ENCODE results near the gene CEP63.
"Not testable (repeated sequence)": the region's sequence is repeated elsewhere in the genome, so short reads cannot be mapped to it uniquely, and the experiment has no call there.

CEP63 gene

DNA sequence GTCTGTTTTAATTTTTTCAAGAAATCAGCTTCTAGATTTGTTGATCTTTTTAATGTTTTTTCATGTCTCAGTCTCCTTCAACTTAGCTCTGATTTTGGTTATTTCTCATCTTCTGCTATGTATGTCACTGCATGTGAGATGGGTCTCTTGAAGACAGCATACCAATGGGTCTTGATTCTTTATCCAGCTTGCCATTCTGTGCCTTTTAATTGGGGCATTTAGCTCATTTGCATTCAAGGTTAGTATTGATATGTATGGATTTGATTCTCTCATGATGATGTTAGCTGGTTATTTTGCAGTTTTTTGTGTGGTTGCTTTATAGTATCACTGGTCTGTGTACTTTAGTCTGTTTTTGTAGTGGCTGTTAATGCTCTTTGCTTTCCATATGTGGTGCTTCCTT is 39.4 kb downstream of the CEP63 start:
- DNase-seq = no peak
- no peak for ATAC-seq
- H3K27me3 Mint-ChIP-seq = no peaks in the 10 kb centered on the region
- H3K27ac Mint-ChIP-seq = no peak overlapping the region
- H3K4me1 Mint-ChIP-seq = peaks cover 20% of the 10 kb centered on the region
- peaks cover 48 to 57% of the 10 kb centered on the region in 2 donors for H3K9me3 Mint-ChIP-seq
- no peak overlapping the region for H3K4me3 Mint-ChIP-seq

DNA sequence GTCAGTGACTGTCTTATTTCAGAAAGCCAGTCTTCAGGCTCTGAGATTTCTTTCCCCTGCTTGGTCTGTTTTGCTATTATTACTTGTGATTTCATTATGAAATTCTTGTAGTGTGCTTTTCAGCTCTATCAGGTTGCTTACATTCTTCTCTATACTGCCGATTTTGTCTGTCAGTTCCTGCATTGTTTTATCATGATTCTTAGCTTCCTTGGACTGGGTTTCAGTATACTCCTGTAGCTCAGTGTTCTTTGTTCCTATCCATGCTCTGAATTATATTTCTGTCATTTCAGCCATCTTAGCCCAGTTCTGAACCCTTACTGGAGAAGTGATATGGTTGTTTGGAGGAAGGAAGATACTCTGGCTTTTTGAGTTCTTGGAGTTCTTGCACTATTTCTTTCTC is 40.5 kb downstream of the CEP63 start:
- H3K4me1 Mint-ChIP-seq = peaks cover 20% of the 10 kb centered on the region
- H3K9me3 Mint-ChIP-seq = peaks cover 48 to 54% of the 10 kb centered on the region in 2 donors
- H3K27me3 Mint-ChIP-seq = no peaks in the 10 kb centered on the region
- DNase-seq (no peak), ATAC-seq (no peak)
- H3K4me3 Mint-ChIP-seq = no peak overlapping the region
- no peak overlapping the region for H3K27ac Mint-ChIP-seq

DNA sequence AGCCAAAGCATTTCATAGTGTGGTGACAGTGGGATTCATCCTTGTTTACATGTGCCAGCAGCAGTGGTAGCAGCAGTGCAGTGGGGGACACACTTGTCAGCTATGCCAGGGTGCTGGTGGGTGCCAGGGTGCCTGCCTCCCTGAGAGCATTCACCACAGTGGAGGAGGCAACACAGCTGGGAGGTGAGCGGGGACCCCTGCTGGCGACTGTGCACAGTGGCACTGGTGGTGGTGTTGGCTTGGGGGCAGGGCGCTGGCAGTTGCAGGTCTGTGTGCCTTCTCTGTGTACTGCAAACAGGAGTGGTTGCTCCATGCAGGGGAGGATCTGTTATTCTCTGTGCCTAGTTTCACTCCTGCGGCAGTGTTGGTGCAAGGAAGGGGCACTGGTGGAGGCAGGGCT is 41.2 kb downstream of the CEP63 start:
- peaks cover 44 to 50% of the 10 kb centered on the region in 2 donors for H3K9me3 Mint-ChIP-seq

DNA sequence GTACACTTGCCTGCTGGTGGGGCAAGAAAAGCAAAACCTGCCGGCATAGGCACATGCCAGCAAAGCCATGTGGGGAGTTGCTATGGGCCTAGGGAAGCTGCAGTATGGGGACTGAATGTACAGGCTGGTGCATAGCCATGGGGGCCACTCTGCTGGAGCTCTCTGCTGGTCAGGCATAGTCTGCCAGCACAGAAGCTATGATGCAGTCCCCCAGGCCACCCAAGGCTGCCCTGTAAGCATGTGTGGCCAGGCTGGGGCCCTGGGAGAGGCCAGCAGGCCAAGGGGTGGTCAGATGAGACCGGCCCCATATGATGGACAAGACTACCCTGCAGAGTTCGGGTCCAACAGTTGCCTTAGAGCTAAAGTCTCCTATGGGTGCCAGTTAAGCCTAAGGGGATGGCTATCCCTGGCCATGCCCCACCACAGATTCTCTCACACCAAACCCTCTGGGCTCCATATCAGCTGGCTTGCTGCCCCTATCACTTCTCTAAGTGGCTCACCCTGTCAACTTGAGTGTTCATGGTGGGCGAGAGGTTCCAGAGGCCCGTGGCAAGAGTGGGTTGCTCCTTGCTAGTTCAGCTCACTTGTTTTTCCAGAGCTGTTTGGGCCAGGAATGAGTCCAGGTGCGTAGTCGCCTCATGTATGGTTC is 41.8 kb downstream of the CEP63 start:
- Mint-ChIP-seq H3K27ac (no peak overlapping the region), H3K9me3 (peaks cover 38 to 44% of the 10 kb centered on the region in 2 donors), H3K4me3 (no peak overlapping the region), H3K27me3 (no peaks in the 10 kb centered on the region), H3K4me1 (peaks cover 20% of the 10 kb centered on the region)
- no peak for DNase-seq
- ATAC-seq = no peak

More for the DNA sequence above, 41.2 kb downstream of the CEP63 start:
- Mint-ChIP-seq H3K27me3 (no peaks in the 10 kb centered on the region), H3K27ac (peak overlapping the region in 1 of 2 donors; percentile 25), H3K4me3 (no peak overlapping the region), H3K4me1 (peaks cover 20% of the 10 kb centered on the region)
- ATAC-seq (peak; percentile 67), DNase-seq (no peak)

DNA sequence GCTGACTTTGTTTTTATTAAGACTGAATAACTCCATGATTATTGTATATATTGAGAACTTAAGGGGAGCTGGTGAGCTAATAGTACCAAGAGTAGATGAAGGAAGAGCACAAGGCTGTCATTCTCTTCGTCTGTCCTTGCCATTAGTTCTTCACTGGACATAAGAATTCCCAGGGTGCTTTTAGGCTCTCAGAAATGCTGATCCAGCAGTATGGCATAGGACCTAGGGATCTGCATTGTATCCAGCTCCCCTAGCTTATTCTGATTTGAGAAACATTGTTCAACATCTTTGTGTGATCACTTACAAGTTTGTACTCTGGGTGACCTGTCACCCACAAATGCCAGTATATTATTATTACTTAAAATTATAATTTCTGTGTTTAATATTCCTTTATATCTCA is 47.6 kb downstream of the CEP63 start:
- H3K9me3 Mint-ChIP-seq = no peaks in the 10 kb centered on the region
- ATAC-seq (no peak), DNase-seq (no peak)
- peaks cover 2% of the 10 kb centered on the region for H3K4me1 Mint-ChIP-seq
- no peak overlapping the region for H3K4me3 Mint-ChIP-seq
- no peak overlapping the region for H3K27ac Mint-ChIP-seq
- no peaks in the 10 kb centered on the region for H3K27me3 Mint-ChIP-seq

DNA sequence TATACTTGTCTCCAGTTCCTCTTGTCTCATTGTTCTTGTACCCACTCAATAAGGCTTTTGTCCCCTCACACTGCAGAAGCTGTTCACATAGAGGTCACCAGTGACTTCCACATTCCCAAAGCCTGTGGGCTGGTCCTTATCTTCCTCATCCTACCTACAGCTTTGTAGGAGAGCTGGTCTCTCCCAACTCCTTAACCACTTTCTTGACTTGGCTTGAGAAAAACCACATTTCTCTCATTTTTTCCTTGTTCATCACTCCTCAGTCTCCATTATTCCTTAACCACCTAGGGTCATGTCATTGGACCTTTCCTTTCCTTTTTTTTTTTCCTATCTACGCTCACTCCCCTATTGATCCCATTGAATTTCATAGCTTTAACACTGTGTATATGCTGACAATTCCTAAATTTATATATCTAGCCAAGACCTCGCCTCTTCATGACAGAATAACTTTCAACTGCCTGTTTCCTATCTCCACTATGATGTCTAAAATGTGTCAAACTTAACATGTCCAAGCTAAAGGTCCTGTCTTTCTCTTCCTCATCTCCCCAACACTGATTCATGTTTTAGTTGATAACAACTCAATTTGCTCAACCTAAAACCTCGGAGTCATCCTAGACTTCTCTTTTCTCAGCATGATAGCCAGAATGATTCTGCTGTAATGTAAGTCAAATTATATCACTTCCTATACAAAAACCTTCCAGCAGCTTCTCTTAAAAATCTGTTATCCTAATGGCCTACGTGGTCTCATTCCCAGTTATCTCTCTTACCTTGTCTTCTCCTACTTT is 49.5 kb downstream of the CEP63 start:
- ATAC-seq (no peak), DNase-seq (no peak)
- no peaks in the 10 kb centered on the region for H3K9me3 Mint-ChIP-seq
- H3K4me3 Mint-ChIP-seq = no peak overlapping the region
- H3K4me1 Mint-ChIP-seq = no peaks in the 10 kb centered on the region
- no peaks in the 10 kb centered on the region for H3K27me3 Mint-ChIP-seq
- H3K27ac Mint-ChIP-seq = no peak overlapping the region

DNA sequence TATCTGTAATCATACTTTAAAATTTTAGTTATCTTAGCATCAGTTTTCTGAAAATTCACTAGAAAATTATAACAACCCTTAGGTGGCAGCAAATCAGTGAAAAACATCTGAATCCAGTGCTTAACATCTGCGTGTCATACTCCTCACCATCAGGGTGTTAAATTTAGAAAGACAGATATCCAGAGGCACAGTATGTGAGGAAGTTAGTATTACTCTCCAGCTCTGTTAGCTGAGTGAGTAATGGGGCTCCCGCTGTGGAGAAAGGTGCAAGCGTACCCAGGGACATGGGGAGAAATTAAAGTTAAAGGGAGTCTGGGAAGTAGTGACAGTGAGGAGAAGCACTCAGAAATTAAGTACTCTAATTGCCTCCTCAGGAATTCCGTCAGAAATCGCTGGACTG is 50.9 kb downstream of the CEP63 start:
- Mint-ChIP-seq H3K9me3 (no peaks in the 10 kb centered on the region), H3K27me3 (no peaks in the 10 kb centered on the region), H3K4me3 (no peak overlapping the region), H3K27ac (no peak overlapping the region), H3K4me1 (no peaks in the 10 kb centered on the region)
- ATAC-seq (no peak), DNase-seq (no peak)

DNA sequence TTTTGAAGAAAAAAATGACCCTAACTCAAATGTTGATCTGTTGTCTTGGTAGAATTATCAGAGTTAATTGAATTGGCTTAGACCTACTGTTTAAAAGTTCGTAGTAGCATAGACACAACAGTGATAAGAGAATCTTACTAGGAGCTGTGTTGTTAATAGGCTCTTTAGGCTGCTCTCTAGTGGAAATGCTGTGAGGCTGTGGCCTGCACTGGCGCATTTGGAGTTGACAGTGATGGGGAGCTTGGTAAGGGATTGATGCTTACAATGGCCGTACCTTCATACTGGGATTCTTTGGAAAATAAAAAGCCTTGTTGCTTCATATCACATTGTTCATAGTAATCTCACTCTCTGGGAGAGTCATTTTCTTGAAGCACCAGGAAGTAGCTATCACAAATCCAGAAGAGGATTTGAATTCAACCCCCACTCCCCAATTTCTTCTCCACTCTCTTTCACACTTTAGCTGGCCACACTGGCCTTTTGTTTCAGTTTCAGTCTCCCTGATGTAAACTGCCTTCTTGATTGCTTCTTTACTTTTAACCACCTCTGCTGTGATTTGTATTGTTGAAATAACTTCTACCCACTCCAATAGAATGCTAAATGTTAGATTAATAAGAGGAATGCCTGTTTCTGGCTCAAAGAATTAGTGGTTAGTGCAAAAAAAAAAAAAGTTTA is 56.6 kb downstream of the CEP63 start:
- DNase-seq = no peak
- Mint-ChIP-seq H3K4me1 (peaks cover 12% of the 10 kb centered on the region), H3K4me3 (no peak overlapping the region), H3K9me3 (no peaks in the 10 kb centered on the region), H3K27me3 (no peaks in the 10 kb centered on the region), H3K27ac (no peak overlapping the region)
- ATAC-seq = no peak

DNA sequence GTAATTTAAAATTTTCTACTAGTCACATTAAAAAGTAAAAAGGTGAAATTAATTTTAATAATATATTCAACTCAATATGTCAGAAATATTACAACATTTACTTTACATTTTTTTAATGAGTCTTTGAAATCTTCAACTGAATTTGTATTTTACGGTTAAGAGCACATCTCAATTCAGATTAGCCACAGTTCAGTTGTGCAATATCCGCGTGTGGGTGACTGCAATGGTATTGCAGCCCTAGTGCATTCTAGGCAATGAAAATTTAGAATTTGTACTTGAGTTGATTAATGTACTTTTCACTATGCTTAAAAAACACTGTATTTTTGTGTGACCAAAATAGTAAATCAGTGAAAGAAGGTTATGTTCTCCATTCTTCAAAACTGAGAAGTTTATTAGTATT is 57.3 kb downstream of the CEP63 start:
- H3K4me3 Mint-ChIP-seq = no peak overlapping the region
- ATAC-seq = no peak
- H3K4me1 Mint-ChIP-seq = peaks cover 12% of the 10 kb centered on the region
- no peaks in the 10 kb centered on the region for H3K27me3 Mint-ChIP-seq
- H3K27ac Mint-ChIP-seq = no peak overlapping the region
- no peak for DNase-seq
- no peaks in the 10 kb centered on the region for H3K9me3 Mint-ChIP-seq

DNA sequence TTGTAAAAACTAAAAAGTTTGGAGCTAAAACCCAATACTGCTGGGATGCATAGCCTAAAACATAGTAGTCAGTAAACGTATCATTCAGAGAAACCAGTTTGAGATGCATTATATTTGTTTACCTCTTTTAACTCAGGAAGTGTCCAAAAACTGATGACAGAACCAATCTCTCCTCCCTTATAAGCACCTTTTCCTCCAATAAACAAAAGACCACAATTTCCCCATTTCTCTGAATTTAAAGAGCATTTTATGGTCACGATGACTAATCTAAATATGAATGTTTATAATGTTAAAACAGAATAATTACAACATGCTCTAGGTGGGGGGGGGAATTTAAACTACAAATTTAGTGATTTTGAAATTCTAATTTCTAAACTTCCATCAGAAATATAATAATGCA is 58.5 kb downstream of the CEP63 start:
- Mint-ChIP-seq H3K4me3 (no peak overlapping the region), H3K27ac (no peak overlapping the region), H3K27me3 (no peaks in the 10 kb centered on the region), H3K4me1 (peaks cover 12% of the 10 kb centered on the region), H3K9me3 (no peaks in the 10 kb centered on the region)
- ATAC-seq = no peak
- DNase-seq = no peak

DNA sequence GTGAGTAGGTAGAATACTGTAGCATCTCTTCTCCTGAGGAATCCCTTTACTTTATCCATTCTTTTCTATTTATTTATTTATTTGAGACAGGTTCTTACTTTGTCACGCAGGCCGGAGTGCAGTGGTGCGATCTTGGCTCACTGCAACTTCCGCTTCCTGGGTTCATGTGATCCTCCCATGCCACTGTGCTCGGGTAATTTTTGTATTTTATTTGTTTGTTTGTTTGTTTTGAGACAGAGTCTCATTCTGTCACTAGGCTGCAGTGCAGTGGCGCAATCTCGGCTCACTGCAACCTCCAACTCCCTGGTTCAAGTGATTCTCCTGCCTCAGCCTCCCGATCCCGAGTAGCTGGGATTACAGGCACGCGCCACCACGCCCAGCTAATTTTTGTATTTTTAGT is 58.9 kb downstream of the CEP63 start:
- not testable (repeated sequence) for H3K27me3 Mint-ChIP-seq, H3K9me3 Mint-ChIP-seq, H3K4me3 Mint-ChIP-seq, ATAC-seq, DNase-seq, H3K27ac Mint-ChIP-seq
- peaks cover 12% of the 10 kb centered on the region for H3K4me1 Mint-ChIP-seq

DNA sequence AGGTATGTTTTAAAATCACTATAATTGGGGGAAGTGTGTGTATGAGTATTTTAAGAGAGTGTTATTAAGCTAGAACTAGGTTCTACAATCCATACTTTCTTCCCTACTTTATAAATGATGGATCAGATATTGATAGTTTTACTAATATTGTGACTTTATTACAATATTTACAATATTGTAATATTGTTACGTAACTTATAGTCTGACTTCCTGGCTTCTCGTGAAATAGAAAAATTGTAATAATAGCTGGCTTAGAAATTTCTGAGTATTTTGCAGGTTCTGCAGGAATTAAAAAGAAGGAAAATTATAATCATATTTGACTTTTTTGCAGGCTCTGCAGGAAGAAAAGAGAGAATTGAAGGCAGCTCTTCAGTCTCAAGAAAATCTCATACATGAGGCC is 60.0 kb downstream of the CEP63 start:
- Mint-ChIP-seq H3K27me3 (no peaks in the 10 kb centered on the region), H3K4me3 (no peak overlapping the region), H3K9me3 (no peaks in the 10 kb centered on the region), H3K4me1 (peaks cover 16% of the 10 kb centered on the region), H3K27ac (no peak overlapping the region)
- DNase-seq (no peak), ATAC-seq (no peak)

DNA sequence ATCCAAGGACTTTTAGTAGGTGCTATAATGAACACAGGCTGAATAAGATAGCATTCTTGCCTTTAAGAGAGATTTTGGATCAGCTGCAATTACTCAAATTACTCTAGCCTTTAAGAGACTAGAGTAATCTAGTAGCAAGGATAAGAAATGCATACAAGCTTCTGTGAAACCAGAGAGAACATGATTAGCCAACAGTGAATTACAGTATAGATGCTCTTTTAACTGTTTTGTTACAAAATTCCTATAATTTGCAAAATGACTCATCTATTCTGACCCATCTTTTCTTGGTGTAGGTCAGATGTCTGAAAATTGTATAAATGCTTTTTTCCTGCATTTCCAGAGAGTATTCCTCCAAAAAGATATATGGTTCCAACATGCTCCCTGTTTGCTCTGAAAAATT is 66.9 kb downstream of the CEP63 start:
- ATAC-seq = no peak
- no peak overlapping the region for H3K4me3 Mint-ChIP-seq
- H3K27ac Mint-ChIP-seq = no peak overlapping the region
- no peaks in the 10 kb centered on the region for H3K9me3 Mint-ChIP-seq
- no peaks in the 10 kb centered on the region for H3K27me3 Mint-ChIP-seq
- DNase-seq = no peak
- H3K4me1 Mint-ChIP-seq = peaks cover 4% of the 10 kb centered on the region

DNA sequence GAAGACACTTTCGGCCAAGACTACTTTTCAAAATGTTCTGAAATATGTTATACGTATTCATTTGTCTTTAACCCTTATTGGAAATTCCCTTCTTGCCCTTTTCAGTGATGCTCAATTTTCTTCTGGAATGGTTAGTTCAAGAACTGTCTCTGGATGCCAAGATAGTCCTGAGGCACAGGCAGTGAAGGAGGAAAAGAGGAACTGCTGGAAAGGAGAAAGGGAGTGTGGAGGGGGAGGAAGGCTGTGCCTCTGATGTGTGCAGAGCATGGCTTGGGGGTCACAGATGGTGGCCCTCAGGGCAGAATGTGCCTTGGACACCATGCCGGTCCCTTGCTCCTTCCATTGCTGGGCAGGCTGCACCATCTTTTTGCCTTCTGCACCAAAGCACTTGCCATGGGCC is 73.7 kb downstream of the CEP63 start:
- H3K4me3 Mint-ChIP-seq = no peak overlapping the region
- H3K27me3 Mint-ChIP-seq = no peaks in the 10 kb centered on the region
- no peak for ATAC-seq
- no peak overlapping the region for H3K27ac Mint-ChIP-seq
- H3K9me3 Mint-ChIP-seq = no peaks in the 10 kb centered on the region
- H3K4me1 Mint-ChIP-seq = no peaks in the 10 kb centered on the region
- DNase-seq = no peak

DNA sequence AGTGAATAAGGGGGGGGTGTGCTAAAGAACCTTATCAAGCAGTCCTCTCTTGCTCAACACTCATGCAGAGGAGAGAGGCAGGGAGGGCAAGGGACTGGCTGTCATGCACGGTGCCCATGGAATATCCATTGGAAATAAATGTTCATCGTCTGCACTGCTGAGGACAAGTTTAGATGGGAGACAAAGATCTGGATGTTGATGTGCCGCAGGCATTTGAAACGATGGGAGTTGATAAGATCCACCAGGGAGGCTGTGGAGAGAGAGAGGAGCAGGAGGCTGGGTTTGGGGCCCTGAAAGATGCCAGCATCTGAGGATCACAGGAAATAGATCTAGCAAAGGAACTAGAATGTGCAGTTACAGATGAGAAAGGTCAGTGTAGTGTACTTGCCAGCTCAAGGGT is 76.2 kb downstream of the CEP63 start:
- no peak overlapping the region for H3K4me3 Mint-ChIP-seq
- peak overlapping the region in 1 of 2 donors; percentile 51 for H3K27ac Mint-ChIP-seq
- no peaks in the 10 kb centered on the region for H3K9me3 Mint-ChIP-seq
- no peaks in the 10 kb centered on the region for H3K27me3 Mint-ChIP-seq
- ATAC-seq = no peak
- no peaks in the 10 kb centered on the region for H3K4me1 Mint-ChIP-seq
- DNase-seq = no peak

DNA sequence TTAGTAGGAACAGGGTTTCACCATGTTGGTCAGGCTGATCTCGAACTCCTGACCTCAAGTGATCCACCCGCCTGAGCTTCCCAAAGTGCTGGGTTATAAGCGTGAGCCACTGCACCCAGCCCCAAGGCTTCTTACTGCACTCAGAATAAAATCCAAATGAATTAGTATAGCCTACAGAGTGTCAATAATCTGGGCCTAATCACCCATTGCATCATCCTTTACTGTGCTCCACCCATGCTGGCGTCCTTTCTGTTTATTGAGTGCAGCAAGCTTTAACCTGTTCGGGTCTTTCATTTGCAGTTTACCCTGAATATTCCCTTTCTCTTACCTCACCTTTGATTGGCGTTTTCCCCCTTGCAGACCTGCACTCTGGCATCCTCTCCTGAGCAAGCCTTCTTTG is 77.7 kb downstream of the CEP63 start:
- H3K27ac Mint-ChIP-seq = peak overlapping the region; percentile 4 to 78
- H3K4me1 Mint-ChIP-seq = no peaks in the 10 kb centered on the region
- H3K4me3 Mint-ChIP-seq = no peak overlapping the region
- DNase-seq = no peak
- ATAC-seq = no peak
- H3K27me3 Mint-ChIP-seq = no peaks in the 10 kb centered on the region
- H3K9me3 Mint-ChIP-seq = peaks cover 1 to 4% of the 10 kb centered on the region in 2 donors

Data from stimulated activated naive CD8-positive, alpha-beta T cell treated with anti-CD3 and anti-CD28 coated beads, Interleukin-15, amount 100 ng/mL, for 72 hours (primary cell).